Right ventricle myocardium superior (tissue), 1 donor: ENCODE data around the gene CYP26B1. TPM values are rescaled to one million over a fixed set of nuclear protein-coding genes. Genes with fewer than 3 reads are reported as not detected.
A peak's percentile ranks its signal among the peaks of the same experiment; 100 is the strongest.

Experiments
- ATAC-seq: fragments of 200-7000 bp; cut with Tn5 transposase; one replicate; pipeline ENCODE4 v1.9.1; 2020; ENCODE audit warnings: mild to moderate bottlenecking; ENCODE audit not compliant: poor library complexity
- DNase-seq: peaks from one replicate; pipeline ENCODE4 v3.0.0-alpha.2; 2020
- intact Hi-C: fragments of 100-400 bp; cut with DNase I; formaldehyde crosslinking; loops from one replicate; pipeline ENCODE4 v1.11.2; 2022
- total RNA-seq: library from RNA; stranded (reverse); fragmentation: NEBNext Ultra II Directional; extraction: Animal tissue kit (Norgen Biotek cat#: 25700); gene quantifications from one replicate; pipeline ENCODE4 v1.2.1, GENCODE V29; 2021
- donor health status: DM: no; HTN: yes; CAD: no; lungs with severe emphysema.

Gene CYP26B1
- total RNA-seq, 1 donor from 2014 or later = 4.4 TPM

DNA sequence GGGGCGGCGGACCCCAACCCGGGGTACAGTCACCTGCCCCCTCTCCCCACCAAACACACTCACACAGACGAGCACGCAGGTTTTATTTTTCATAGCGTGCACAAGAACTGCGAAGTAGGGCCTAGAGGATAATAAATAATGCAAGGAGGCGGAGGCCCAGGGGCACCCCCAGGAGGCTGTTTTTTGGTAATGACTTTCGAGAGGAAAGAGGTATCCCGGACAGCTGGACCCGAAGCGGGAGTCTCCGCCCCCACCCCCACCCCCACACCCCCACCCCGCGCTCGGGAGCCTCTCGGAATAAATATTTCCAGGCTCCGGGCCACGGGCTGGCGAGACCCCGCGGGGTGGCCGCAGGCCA lies 3.4 kb downstream of the CYP26B1 start:
- intact Hi-C loops = loop anchor here (10.0 kb wide), 1 partner anchor 529 kb away; no protein-coding TSS in a partner anchor
- no peak for ATAC-seq
- peak; percentile 80 for DNase-seq

DNA sequence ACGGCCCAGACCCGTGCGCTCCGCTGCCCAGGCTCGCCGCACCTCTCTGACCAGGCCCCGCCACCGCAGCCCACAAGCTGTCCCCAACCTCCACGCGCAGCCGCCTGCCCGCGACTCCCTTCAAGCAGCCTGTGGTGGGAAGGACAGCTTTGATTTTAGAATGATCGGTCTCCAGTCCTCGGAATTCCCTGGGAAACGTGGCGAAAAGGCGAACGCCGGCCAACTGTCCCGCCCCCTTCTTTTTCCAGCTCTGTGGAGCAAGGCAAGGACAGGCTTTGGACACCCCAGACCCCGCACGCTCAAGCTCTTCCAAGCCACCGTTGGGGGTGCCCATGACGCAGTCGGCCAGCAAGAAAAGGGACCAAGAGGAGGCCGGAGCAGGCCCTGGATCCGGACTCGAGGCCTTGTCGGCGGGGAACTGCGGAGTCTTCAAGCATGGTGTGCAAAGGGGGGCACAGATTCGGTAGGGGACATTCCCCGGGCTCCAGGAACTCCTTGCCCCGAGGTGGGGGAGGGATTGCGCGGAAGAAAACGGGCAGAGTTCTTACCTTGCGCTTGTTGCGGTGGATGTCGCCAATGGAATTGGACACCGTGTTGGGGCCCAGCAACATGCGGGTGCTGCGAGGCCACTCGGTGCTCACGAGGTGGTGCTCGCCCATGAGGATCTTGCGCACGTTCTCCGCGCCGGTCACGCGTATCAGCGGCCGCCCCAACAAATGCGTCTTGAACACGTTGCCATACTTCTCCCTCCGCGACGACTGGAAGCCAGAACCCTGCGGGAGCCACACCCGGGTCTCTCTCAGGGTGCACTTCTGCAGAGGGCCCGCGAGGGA lies 4.0 kb downstream of the CYP26B1 start:
- intact Hi-C loops = loop anchor here (10.0 kb wide), 1 partner anchor 529 kb away; no protein-coding TSS in a partner anchor
- peak; percentile 28 for ATAC-seq
- DNase-seq = peak; percentile 62

DNA sequence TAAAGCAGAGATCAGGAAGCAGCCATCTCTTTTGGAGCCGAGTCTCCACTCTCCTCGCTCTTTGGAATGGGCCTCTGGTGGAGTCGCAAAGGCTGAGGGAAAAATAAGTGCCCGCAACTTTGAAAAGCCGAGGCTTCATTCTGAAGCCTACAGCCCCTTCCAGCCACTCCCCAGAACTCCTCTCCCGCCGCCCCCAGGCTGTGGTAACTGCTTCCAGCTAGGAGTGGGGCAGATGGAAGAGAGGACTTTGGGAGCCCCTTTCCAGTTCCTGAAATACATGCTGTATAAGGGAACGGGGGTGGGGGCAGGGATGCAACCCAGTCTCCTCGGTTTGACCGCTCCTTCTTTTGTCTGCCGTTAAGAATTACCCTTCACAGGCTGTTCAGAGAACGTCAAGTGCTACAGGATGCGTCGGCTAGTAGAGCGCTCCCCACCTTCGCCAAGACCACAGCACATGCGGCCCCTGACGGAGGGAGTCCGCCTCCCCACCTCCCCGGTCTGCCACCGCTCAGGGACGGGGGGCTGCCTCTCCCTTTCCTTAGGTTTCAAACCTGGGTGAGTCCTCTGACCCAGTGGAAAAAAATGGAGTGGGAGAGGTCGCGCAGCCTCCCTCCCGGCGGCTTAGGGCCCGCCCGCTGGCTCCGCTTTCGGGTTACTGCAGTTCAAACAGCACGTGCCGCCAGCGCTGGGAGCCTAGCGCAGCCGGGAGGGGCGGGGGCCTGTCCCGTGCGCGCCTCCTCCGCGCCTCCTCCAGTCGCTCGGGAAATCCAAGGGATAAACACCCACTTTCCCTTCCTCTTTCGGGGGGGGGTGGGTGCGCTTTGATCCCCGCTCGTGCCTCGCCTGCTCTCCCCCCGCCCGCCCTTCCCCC lies 4.9 kb downstream of the CYP26B1 start:
- ATAC-seq = peak; percentile 75

DNA sequence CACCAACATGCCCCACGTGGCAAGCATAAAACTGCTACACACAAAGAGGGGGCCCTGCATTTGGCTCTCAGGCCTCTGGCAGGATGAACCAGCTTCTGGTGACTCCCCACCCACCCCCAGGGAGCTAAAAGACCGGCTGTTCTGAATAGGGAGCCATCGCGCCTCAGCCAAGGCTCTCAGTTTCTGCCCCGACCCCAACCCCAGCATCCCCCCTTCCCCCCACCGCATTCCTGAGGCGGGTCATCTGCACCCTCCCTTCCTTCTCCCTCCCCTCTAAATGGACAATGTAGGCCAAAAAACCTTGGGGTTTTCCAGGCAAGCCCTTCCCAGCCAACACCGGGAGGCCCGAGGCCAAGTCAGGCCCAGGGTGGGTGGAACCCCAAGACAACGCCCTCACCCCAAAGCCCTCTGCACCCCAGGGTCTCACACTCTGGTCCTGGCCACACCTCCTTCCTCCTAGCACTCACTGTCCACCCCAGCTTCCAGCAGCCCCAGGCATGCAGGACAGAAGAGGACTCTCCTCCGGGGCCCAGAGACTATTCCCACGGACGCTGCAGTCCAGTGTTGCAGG lies 5.7 kb downstream of the CYP26B1 start:
- no peak for ATAC-seq
- peak; percentile 29 for DNase-seq
- intact Hi-C loops = loop anchor here (10.0 kb wide), 1 partner anchor 527 kb away; no protein-coding TSS in a partner anchor

More for the DNA sequence above, 4.9 kb downstream of the CYP26B1 start:
- DNase-seq = peak; percentile 87
- intact Hi-C loops = loop anchor here (10.0 kb wide), 1 partner anchor 528 kb away; no protein-coding TSS in a partner anchor

DNA sequence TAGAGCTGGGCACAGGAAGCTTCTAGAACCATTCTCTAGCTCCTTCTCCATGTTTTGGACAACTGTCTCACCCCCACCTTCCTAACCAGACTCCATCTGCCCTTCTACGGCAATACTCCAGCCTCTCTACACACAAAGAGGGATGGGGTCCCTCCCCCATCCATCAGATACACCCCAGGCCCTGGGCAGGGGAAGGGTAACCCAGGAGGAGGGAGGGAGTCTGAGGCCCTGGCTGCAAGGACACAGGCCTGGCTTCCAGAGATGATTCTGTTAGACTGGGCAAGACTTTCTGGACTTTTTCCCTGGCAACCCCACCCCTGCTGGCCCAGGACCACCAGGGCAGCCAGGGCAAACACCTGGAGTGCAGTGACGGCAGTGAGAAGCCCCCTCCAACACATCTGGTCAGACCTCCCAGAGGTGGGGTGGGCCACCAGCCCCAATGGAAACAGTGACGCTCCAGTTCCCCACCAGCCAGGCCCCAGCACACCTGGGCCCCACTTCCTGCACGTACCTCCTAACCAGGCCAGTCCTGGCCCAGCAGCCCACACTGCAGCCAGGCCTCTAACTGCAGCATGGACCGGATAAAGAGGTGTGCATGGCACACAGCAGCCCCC lies 6.5 kb downstream of the CYP26B1 start:
- DNase-seq (peak; percentile 24), ATAC-seq (no peak)
- intact Hi-C loops = loop anchor here (10.0 kb wide), 1 partner anchor 526 kb away; no protein-coding TSS in a partner anchor

GRCh38 chr2:72140621-72140960 lies 7.1 kb downstream of the CYP26B1 start:
- intact Hi-C loops = loop anchor here (10.0 kb wide), 1 partner anchor 526 kb away; no protein-coding TSS in a partner anchor
- DNase-seq (peak; percentile 17), ATAC-seq (no peak)

GRCh38 chr2:72139874-72140620 lies 7.6 kb downstream of the CYP26B1 start:
- DNase-seq (peak; percentile 40), ATAC-seq (no peak)
- intact Hi-C loops = loop anchor here (10.0 kb wide), 1 partner anchor 525 kb away; no protein-coding TSS in a partner anchor

DNA sequence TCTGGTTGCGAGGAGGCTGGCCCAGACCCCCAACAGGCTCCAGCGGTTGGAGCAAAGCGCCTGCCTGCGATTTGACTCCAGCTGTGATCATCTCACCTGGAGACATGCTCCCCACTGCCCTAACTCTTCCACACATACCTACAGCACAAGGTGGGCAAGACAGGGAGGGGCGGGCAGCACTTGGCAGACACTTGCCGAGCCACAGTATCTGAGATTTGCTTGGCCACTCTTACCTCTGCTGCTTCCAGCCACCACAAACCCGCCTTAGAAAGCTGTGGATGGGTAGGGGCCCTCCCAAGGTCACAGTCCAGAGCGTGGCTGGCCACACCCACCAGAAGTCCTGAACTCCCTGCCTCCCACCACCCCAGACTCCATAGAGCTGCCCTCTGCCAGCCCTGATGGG lies 8.2 kb downstream of the CYP26B1 start:
- ATAC-seq (no peak), DNase-seq (peak; percentile 28)
- intact Hi-C loops = no loop called here

DNA sequence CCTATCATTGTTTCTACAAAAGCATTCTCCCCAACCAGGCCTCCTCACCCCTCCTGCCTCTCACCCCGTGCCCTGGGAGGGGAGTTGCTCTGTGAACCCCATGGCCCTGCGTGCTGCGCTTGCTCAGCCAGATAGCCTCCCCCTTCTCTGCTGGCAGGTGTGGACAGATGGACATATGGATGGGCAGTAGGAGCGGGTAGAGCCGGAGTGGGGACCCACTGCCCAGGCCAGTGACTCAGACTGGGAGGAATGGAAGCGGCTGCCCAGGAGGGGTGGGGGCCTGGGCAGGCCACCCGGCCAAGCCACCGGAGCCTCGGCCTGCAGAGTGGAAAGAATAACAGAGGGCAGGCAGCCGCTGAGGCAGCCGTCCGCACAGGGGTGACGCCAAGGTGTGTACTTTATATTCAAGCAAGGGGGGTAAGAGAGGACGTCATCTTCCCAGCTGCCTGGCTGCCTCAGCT lies 8.7 kb downstream of the CYP26B1 start:
- no peak for ATAC-seq
- intact Hi-C loops = no loop called here
- DNase-seq = peak; percentile 25

- intact Hi-C loops = no loop called here
- ATAC-seq = peak; percentile 8
- DNase-seq = peak; percentile 53
Measured at GRCh38 chr2:72138011-72138881, 9.4 kb downstream of the CYP26B1 start.

GRCh38 chr2:72137498-72138010 lies 10.1 kb downstream of the CYP26B1 start:
- ATAC-seq (peak; percentile 86), DNase-seq (peak; percentile 76)
- intact Hi-C loops = no loop called here

DNA sequence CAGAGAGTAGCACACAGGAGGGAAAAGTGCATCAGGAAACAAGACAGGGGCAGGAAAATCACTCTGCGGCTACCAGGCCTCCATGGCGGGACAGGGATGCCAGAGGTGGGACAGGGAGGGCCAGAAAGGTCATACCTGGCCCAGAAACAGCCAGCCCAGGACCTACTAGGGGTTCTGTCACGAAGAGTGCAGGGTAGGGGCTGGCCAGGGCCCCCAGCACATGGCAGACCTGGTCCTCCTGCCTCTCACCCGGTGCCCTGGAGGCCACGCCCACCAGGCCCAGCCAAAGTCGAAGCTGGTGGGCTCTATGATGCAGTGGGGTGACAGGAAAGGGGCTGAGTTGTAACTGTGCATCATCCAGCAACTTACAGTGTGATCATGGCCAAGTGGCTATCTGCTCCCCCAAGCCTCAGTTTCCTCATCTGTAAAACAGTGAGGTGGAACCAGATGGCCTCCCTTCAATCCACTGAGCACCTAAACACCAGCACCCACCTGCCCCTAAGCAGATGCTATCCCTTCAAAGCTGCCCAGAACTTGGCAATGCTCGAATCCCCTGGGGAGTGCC lies 10.6 kb downstream of the CYP26B1 start:
- intact Hi-C loops = no loop called here
- peak; percentile 30 for DNase-seq
- no peak for ATAC-seq

GRCh38 chr2:72136331-72136730 lies 11.3 kb downstream of the CYP26B1 start:
- intact Hi-C loops = no loop called here
- ATAC-seq = peak; percentile 8
- DNase-seq = peak; percentile 39

GRCh38 chr2:72135921-72136320 lies 11.7 kb downstream of the CYP26B1 start:
- DNase-seq (peak; percentile 28), ATAC-seq (no peak)
- intact Hi-C loops = no loop called here

DNA sequence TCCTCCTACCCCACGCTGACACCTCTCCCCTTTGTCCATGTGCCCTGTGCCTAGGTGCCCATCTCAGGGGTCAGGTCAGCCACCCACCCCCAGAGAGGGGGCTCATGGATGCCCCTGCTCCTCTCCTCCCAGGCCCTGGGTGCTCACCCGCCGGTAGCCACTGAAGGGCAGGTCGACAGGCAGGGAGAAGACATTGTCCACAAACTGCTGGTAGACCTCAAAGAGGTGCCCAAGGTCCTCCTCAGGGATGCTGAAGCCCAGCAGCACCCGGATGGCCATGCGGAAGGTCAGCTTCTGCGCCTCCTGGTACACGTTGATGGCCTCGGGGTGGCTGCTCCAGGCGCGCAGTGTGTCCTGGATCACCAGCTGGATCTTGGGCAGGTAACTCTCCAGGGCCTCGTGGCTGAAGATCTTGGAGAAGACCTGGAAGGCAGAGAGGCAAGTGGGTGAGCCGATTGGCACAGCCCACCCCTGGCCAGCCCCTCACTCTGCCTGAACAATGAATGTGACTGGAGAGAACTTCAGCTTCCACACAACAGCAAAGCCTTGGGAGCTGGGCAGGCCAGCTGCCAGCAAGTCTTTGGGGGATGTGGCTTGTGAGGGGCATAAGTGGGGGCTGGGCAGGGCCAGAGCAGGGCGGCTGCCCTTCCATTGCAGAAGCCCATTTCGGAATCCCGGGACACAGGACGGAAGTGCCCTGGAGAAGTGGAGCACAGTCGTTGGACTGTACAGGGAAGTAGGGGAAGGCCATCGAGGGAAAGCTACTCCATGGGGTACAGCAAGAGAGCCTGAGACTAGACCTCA lies 12.5 kb downstream of the CYP26B1 start:
- ATAC-seq (no peak), DNase-seq (peak; percentile 35)
- intact Hi-C loops = no loop called here
